Endodermal cell (in vitro differentiated cells): ENCODE data around the gene PTEN. TPM values are rescaled to one million over a fixed set of nuclear protein-coding genes. Genes with fewer than 3 reads are reported as not detected.

ENCODE experiments used
- DNase-seq: peaks from one replicate; pipeline ENCODE4 v3.0.0-alpha.2; 2017
- H3K27ac ChIP-seq: 2 replicates; pipeline ENCODE4 v1.5.1; 2013; ENCODE audit warnings: mild to moderate bottlenecking, low read depth, low read length, moderate library complexity
- H3K27me3 ChIP-seq: 2 replicates; pipeline ENCODE4 v1.6.1; 2013; ENCODE audit warnings: mild to moderate bottlenecking, low read length, moderate library complexity; ENCODE audit not compliant: insufficient read depth, control insufficient read depth, poor library complexity, severe bottlenecking
- H3K36me3 ChIP-seq: 2 replicates; pipeline ENCODE4 v1.7.0; 2013; ENCODE audit warnings: mild to moderate bottlenecking, low read length, moderate library complexity; ENCODE audit not compliant: control insufficient read depth, insufficient read depth
- H3K4me1 ChIP-seq: one replicate; pipeline ENCODE4 v1.7.0; 2013; ENCODE audit warnings: low read length; ENCODE audit not compliant: control insufficient read depth, insufficient read depth
- H3K4me3 ChIP-seq: 2 replicates; pipeline ENCODE4 v1.5.1; 2013; ENCODE audit warnings: mild to moderate bottlenecking, low read length, moderate library complexity
- H3K9ac ChIP-seq: 2 replicates; pipeline ENCODE4 v1.6.1; 2013; ENCODE audit warnings: mild to moderate bottlenecking, low read length, moderate library complexity; ENCODE audit not compliant: poor library complexity, severe bottlenecking; ENCODE audit errors: extremely low read depth
- H3K9me3 ChIP-seq: 2 replicates; pipeline ENCODE4 v1.6.1; 2013; ENCODE audit warnings: mild to moderate bottlenecking, low read length, moderate library complexity; ENCODE audit not compliant: control insufficient read depth
- H3K27ac Mint-ChIP-seq: 2 replicates; pipeline ENCODE4 v1.8.0; 2020; ENCODE audit warnings: mixed read lengths
- H3K27me3 Mint-ChIP-seq: 2 replicates; pipeline ENCODE4 v1.8.0; 2021; ENCODE audit warnings: mild to moderate bottlenecking, mixed read lengths; ENCODE audit not compliant: insufficient read depth
- H3K36me3 Mint-ChIP-seq: 2 replicates; pipeline ENCODE4 v1.8.0; 2020; ENCODE audit warnings: low read depth, mixed read lengths
- H3K4me1 Mint-ChIP-seq: 2 replicates; pipeline ENCODE4 v1.8.0; 2020; ENCODE audit warnings: mixed read lengths
- H3K4me3 Mint-ChIP-seq: 2 replicates; pipeline ENCODE4 v1.8.0; 2020; ENCODE audit warnings: mild to moderate bottlenecking, moderate library complexity, mixed read lengths
- H3K9me3 Mint-ChIP-seq: 2 replicates; pipeline ENCODE4 v1.8.0; 2020; ENCODE audit warnings: mild to moderate bottlenecking, mixed read lengths
- WGBS, 2 experiments: methylation state at CpG; one replicate each; pipeline versions ENCODE4 v1.1.5 to v1.1.7; 2013; ENCODE audit warnings: missing lambda C conversion rate in 2 of 2, mixed read lengths in 1 of 2; ENCODE audit not compliant: insufficient coverage in 1 of 2, insufficient read length in 1 of 2; 5-methylcytosine and 5-hydroxymethylcytosine counted together
- long read RNA-seq, 4 experiments: library from polyadenylated mRNA in 2 of 4; library from RNA in 1 of 4; library from capped mRNA in 1 of 4; stranded (forward) in 3 of 4; unstranded in 1 of 4; transcript quantifications; one replicate each; pipeline ENCODE4 v2.0.0, GENCODE V29; 2020 to 2021; ENCODE audit warnings: inconsistent platforms in 1 of 4
- polyA plus RNA-seq, 2 experiments: library from polyadenylated mRNA; stranded (reverse); fragments of 50-300 nt; gene quantifications; one replicate each; pipeline ENCODE4 v1.2.3, GENCODE V29; 2013
- total RNA-seq, 2 donors: library from RNA; stranded (reverse); fragmentation: NEBNext Ultra II Directional in 1 of 2; extraction: Animal tissue kit (Norgen Biotek cat#: 25700) in 1 of 2; gene quantifications; 2 replicates in 1 of 2; 3 replicates in 1 of 2; pipeline ENCODE4 v1.2.1, GENCODE V29; 2021
- TF ChIP-seq, protein P1 (sequence below): fragments of 200-600 bp; sonication (generic); conservative IDR thresholded peaks from 2 replicates; pipeline ENCODE4 v1.5.0; 2021; ENCODE audit warnings: antibody characterized with exemption, mild to moderate bottlenecking

The PTEN gene
- 10 to 100 TPM; 41.7 to 45.0 TPM for total RNA-seq
- 43.7 TPM for polyA plus RNA-seq (2013, experiment 1 of 2)
- 40.6 TPM for polyA plus RNA-seq (2013, experiment 2 of 2)
- long read RNA-seq, experiment 1, full-length matches to known transcripts = 7 of 20 reads
- long read RNA-seq, experiment 1, partial matches to known transcripts = 6 of 20 reads
- long read RNA-seq, experiment 1, other reads (novel, unspliced or antisense) = 7 of 20 reads
- long read RNA-seq, experiment 2, full-length matches to known transcripts = 37 of 50 reads
- long read RNA-seq, experiment 2, partial matches to known transcripts = 1 of 50 reads
- long read RNA-seq, experiment 2, other reads (novel, unspliced or antisense) = 12 of 50 reads
- long read RNA-seq, experiment 3, full-length matches to known transcripts = 3 of 5 reads
- long read RNA-seq, experiment 3, partial matches to known transcripts = 0 of 5 reads
- long read RNA-seq, experiment 3, other reads (novel, unspliced or antisense) = 2 of 5 reads
- long read RNA-seq, experiment 4, partial matches to known transcripts = 6 of 6 reads
- long read RNA-seq, experiment 4, other reads (novel, unspliced or antisense) = 0 of 6 reads

DNA sequence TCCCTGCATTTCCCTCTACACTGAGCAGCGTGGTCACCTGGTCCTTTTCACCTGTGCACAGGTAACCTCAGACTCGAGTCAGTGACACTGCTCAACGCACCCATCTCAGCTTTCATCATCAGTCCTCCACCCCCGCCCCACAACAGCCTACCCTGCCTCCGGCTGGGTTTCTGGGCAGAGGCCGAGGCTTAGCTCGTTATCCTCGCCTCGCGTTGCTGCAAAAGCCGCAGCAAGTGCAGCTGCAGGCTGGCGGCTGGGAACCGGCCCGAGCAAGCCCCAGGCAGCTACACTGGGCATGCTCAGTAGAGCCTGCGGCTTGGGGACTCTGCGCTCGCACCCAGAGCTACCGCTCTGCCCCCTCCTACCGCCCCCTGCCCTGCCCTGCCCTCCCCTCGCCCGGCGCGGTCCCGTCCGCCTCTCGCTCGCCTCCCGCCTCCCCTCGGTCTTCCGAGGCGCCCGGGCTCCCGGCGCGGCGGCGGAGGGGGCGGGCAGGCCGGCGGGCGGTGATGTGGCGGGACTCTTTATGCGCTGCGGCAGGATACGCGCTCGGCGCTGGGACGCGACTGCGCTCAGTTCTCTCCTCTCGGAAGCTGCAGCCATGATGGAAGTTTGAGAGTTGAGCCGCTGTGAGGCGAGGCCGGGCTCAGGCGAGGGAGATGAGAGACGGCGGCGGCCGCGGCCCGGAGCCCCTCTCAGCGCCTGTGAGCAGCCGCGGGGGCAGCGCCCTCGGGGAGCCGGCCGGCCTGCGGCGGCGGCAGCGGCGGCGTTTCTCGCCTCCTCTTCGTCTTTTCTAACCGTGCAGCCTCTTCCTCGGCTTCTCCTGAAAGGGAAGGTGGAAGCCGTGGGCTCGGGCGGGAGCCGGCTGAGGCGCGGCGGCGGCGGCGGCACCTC is at the start of gene PTEN, which contains the start of gene KLLN:
Gene PTEN (plus strand): TSS at position 573 of the 891 bp plus-strand sequence. CDS start 845 bp downstream, outside the sequence.
Gene KLLN (minus strand): TSS at position 481 of the 891 bp plus-strand sequence. CDS start 1,046 bp downstream, outside the sequence.
- H3K27me3 Mint-ChIP-seq = peaks cover 5% of the 10 kb centered on the region
- Histone ChIP-seq H3K9ac (peak within 1 kb of the TSS; percentile 88), H3K9me3 (no peaks in the 10 kb centered on the region), H3K27me3 (no peaks in the 10 kb centered on the region), H3K36me3 (no peaks in the 10 kb centered on the region), H3K27ac (peak within 1 kb of the TSS; percentile 90), H3K4me1 (peaks cover 5% of the 10 kb centered on the region), H3K4me3 (peak within 1 kb of the TSS; percentile 98)
- no peaks in the 10 kb centered on the region for H3K36me3 Mint-ChIP-seq
- peak; percentile 95 for DNase-seq
- H3K27ac Mint-ChIP-seq = peak within 1 kb of the TSS; percentile 96
- H3K4me3 Mint-ChIP-seq = peak within 1 kb of the TSS; percentile 90
- TF ChIP-seq, protein P1, sequence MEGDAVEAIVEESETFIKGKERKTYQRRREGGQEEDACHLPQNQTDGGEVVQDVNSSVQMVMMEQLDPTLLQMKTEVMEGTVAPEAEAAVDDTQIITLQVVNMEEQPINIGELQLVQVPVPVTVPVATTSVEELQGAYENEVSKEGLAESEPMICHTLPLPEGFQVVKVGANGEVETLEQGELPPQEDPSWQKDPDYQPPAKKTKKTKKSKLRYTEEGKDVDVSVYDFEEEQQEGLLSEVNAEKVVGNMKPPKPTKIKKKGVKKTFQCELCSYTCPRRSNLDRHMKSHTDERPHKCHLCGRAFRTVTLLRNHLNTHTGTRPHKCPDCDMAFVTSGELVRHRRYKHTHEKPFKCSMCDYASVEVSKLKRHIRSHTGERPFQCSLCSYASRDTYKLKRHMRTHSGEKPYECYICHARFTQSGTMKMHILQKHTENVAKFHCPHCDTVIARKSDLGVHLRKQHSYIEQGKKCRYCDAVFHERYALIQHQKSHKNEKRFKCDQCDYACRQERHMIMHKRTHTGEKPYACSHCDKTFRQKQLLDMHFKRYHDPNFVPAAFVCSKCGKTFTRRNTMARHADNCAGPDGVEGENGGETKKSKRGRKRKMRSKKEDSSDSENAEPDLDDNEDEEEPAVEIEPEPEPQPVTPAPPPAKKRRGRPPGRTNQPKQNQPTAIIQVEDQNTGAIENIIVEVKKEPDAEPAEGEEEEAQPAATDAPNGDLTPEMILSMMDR = no peak
- H3K9me3 Mint-ChIP-seq = no peaks in the 10 kb centered on the region
- H3K4me1 Mint-ChIP-seq = peaks cover 30% of the 10 kb centered on the region
- 0% methylated on average over 6 to 85 of the region's 89 CpGs for WGBS, 2 experiments

GRCh38 chr10:87816163-87816897 is 47.1 kb upstream of the PTEN start:
- H3K9ac ChIP-seq = no peak overlapping the region
- TF ChIP-seq, protein P1 = peak; percentile 66
- DNase-seq = no peak
- no peak overlapping the region for H3K27ac Mint-ChIP-seq
- peaks cover 19% of the 10 kb centered on the region for H3K36me3 Mint-ChIP-seq
- H3K36me3 ChIP-seq = peaks cover 28% of the 10 kb centered on the region
- peaks cover 17% of the 10 kb centered on the region for H3K4me1 Mint-ChIP-seq
- H3K9me3 ChIP-seq = no peaks in the 10 kb centered on the region
- peak overlapping the region; percentile 99 for H3K4me3 ChIP-seq
- H3K4me3 Mint-ChIP-seq = peak overlapping the region; percentile 97
- peaks cover 3% of the 10 kb centered on the region for H3K27me3 Mint-ChIP-seq
- 66 to 77% methylated on average over 1 to 8 of the region's 9 CpGs for WGBS, 2 experiments
- no peak overlapping the region for H3K27ac ChIP-seq
- no peaks in the 10 kb centered on the region for H3K27me3 ChIP-seq
- no peaks in the 10 kb centered on the region for H3K4me1 ChIP-seq
- no peaks in the 10 kb centered on the region for H3K9me3 Mint-ChIP-seq
